PC-3 (cell line): ENCODE results near the gene LGALSL.

ENCODE experiments used
- CTCF ChIP-seq: fragments of 300-600 bp; sonication (generic); conservative IDR thresholded peaks from 2 replicates; pipeline ENCODE4 v1.5.1; 2017; ENCODE audit warnings: antibody characterized with exemption, low read depth, mild to moderate bottlenecking, low read length
- EZH2 ChIP-seq: fragments of 300-600 bp; sonication (generic); IDR thresholded peaks from one replicate; pipeline ENCODE4 v1.6.1; 2017; ENCODE audit warnings: antibody characterized with exemption, mild to moderate bottlenecking, low read length; ENCODE audit not compliant: unreplicated experiment
- EZH2phosphoT487 ChIP-seq: fragments of 300-600 bp; sonication (generic); IDR thresholded peaks from 2 replicates; pipeline ENCODE4 v1.6.1; 2018; ENCODE audit warnings: mild to moderate bottlenecking, antibody characterized with exemption, low read length, borderline replicate concordance

- TF ChIP-seq CTCF (no peak), EZH2phosphoT487 (no peak), EZH2 (no peak)
Measured at GRCh38 chr2:64493788-64494187, 39.8 kb downstream of the LGALSL start.
